GM23338 (cell line): ENCODE data around the gene MECP2.

Experiments used
- CREB1 ChIP-seq: fragments of 250-450 bp; sonication (Bioruptor Pico); IDR thresholded peaks from 2 replicates; pipeline ENCODE4 v1.5.0; 2020; ENCODE audit warnings: low read depth, mild to moderate bottlenecking, moderate library complexity
- EZH2 ChIP-seq: fragments of 200-600 bp; sonication (generic); IDR thresholded peaks from one replicate; pipeline ENCODE4 v1.8.0; 2017; ENCODE audit warnings: antibody characterized with exemption, mild to moderate bottlenecking, low read depth; ENCODE audit not compliant: unreplicated experiment
- POLR2AphosphoS5 ChIP-seq: IDR thresholded peaks from 2 replicates; pipeline ENCODE4 v1.6.1; 2016; ENCODE audit warnings: antibody characterized with exemption, low read depth
- TF ChIP-seq, protein P1 (sequence below): IDR thresholded peaks from one replicate; pipeline ENCODE4 v1.6.1; 2018; ENCODE audit warnings: antibody characterized with exemption; ENCODE audit not compliant: unreplicated experiment
- TF ChIP-seq, protein P2 (sequence below), 2 experiments: fragments of 200-600 bp in 1 of 2; sonication (generic) in 1 of 2; conservative IDR thresholded peaks; 2 replicates each; pipeline versions ENCODE4 v1.5.1 to v1.6.1; 2016 to 2017; ENCODE audit warnings: antibody characterized with exemption in 2 of 2, low read depth in 2 of 2, mild to moderate bottlenecking in 2 of 2, moderate library complexity in 1 of 2

DNA sequence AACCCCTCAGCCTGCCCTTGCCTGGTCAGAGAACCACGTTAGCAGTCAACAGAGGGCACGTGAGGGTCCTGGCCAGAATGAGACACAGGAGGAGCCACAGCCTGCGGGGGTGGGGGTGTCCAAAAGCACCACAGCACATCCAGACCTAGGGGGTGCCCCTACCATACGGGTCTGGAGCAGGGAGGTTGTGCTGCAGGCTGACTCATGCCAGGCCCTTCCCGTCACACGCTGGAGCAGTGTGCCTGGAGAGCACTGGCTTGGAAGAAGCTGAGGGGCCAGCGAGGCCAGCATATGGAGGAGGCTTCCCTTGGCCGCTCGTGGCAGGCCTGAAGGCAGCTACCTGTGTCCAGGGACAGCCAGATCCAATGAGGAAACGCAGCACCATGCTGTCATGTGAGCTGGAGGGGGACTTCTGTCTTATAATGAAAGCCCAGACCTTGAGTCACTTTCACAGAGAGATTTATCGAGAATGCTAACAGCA, 76.3 kb downstream of the MECP2 start:
- TF ChIP-seq, protein P1, sequence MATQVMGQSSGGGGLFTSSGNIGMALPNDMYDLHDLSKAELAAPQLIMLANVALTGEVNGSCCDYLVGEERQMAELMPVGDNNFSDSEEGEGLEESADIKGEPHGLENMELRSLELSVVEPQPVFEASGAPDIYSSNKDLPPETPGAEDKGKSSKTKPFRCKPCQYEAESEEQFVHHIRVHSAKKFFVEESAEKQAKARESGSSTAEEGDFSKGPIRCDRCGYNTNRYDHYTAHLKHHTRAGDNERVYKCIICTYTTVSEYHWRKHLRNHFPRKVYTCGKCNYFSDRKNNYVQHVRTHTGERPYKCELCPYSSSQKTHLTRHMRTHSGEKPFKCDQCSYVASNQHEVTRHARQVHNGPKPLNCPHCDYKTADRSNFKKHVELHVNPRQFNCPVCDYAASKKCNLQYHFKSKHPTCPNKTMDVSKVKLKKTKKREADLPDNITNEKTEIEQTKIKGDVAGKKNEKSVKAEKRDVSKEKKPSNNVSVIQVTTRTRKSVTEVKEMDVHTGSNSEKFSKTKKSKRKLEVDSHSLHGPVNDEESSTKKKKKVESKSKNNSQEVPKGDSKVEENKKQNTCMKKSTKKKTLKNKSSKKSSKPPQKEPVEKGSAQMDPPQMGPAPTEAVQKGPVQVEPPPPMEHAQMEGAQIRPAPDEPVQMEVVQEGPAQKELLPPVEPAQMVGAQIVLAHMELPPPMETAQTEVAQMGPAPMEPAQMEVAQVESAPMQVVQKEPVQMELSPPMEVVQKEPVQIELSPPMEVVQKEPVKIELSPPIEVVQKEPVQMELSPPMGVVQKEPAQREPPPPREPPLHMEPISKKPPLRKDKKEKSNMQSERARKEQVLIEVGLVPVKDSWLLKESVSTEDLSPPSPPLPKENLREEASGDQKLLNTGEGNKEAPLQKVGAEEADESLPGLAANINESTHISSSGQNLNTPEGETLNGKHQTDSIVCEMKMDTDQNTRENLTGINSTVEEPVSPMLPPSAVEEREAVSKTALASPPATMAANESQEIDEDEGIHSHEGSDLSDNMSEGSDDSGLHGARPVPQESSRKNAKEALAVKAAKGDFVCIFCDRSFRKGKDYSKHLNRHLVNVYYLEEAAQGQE: no peak
- TF ChIP-seq EZH2: no peak
- TF ChIP-seq, protein P2, sequence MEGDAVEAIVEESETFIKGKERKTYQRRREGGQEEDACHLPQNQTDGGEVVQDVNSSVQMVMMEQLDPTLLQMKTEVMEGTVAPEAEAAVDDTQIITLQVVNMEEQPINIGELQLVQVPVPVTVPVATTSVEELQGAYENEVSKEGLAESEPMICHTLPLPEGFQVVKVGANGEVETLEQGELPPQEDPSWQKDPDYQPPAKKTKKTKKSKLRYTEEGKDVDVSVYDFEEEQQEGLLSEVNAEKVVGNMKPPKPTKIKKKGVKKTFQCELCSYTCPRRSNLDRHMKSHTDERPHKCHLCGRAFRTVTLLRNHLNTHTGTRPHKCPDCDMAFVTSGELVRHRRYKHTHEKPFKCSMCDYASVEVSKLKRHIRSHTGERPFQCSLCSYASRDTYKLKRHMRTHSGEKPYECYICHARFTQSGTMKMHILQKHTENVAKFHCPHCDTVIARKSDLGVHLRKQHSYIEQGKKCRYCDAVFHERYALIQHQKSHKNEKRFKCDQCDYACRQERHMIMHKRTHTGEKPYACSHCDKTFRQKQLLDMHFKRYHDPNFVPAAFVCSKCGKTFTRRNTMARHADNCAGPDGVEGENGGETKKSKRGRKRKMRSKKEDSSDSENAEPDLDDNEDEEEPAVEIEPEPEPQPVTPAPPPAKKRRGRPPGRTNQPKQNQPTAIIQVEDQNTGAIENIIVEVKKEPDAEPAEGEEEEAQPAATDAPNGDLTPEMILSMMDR (conservative IDR thresholded peaks at IDR 0.05; ENCODE audit: low read depth in 2 of 2): no peak
- TF ChIP-seq CREB1: no peak
- no peak for TF ChIP-seq POLR2AphosphoS5
